Adrenal gland (tissue), 12 donors: ENCODE measurements around the gene MYT1. TPM values are rescaled to one million over a fixed set of nuclear protein-coding genes. Genes with fewer than 3 reads are reported as not detected.

Experiments used
- DNase-seq, 7 donors: peaks; one replicate each; pipeline ENCODE4 v3.0.0-alpha.2; 2019 to 2020
- H3K27ac ChIP-seq, 5 donors: fragments of 200-600 bp; sonication (generic) in 4 of 5; 1 replicate in 3 of 5; 2 replicates in 2 of 5; pipeline versions ENCODE4 v1.5.1 to v1.8.0; 2016 to 2020; ENCODE audit warnings: mild to moderate bottlenecking in 1 of 5
- H3K27me3 ChIP-seq: fragments of 200-600 bp; 2 replicates; pipeline ENCODE4 v1.8.0; 2021
- H3K36me3 ChIP-seq, 2 donors: fragments of 200-600 bp; replicated peaks in 1 of 2; 1 replicate in 1 of 2; 2 replicates in 1 of 2; pipeline versions ENCODE4 v1.5.1 to v1.8.0; 2018 to 2022
- H3K4me1 ChIP-seq, 2 donors: fragments of 200-600 bp; replicated peaks in 1 of 2; 1 replicate in 1 of 2; 2 replicates in 1 of 2; pipeline versions ENCODE4 v1.5.1 to v1.8.0; 2018 to 2021
- H3K4me3 ChIP-seq, 4 donors: fragments of 200-600 bp; sonication (generic) in 3 of 4; one replicate each; pipeline ENCODE4 v1.5.1; 2016 to 2018
- H3K9me3 ChIP-seq, 3 donors: fragments of 200-600 bp; sonication (generic) in 1 of 3; replicated peaks in 1 of 3; 1 replicate in 2 of 3; 2 replicates in 1 of 3; pipeline versions ENCODE4 v1.5.1 to v1.8.0; 2016 to 2021
- POLR2A ChIP-seq, 2 donors: fragments of 450-650 bp; IDR thresholded peaks; one replicate each; pipeline ENCODE4 v1.6.1; 2017; ENCODE audit warnings: antibody characterized with exemption in 2 of 2, mild to moderate bottlenecking in 2 of 2, moderate library complexity in 1 of 2
- WGBS, 4 donors: extraction: QIAGEN DNeasy Blood & Tissue Kit in 2 of 4; methylation state at CpG; one replicate each; pipeline versions ENCODE4 v1.1.5 to v1.1.7; 2013 to 2017; 5-methylcytosine and 5-hydroxymethylcytosine counted together
- intact Hi-C, 2 donors: fragments of 100-400 bp; cut with DNase I; formaldehyde crosslinking; loops; one replicate each; pipeline versions ENCODE4 v1.14.1 to v1.15.0; 2022 to 2023
- polyA plus RNA-seq, 3 donors: library from polyadenylated mRNA; stranded (reverse); fragments of 200-250 nt in 2 of 3; fragments of 350-450 nt in 1 of 3; fragmentation: Illumina TruSeq in 1 of 3; extraction: RNeasy Lipid Tissue Mini Kit (QIAGEN cat#74804) in 1 of 3; gene quantifications; one replicate each; pipeline ENCODE4 v1.2.3, GENCODE V29; 2013 to 2014
- total RNA-seq, 9 donors: library from RNA; depleted of rRNA in 4 of 9; stranded (reverse); fragments of >200 nt in 4 of 9; fragments of 120-200 nt in 1 of 9; fragmentation: NEBNext Ultra II Directional in 1 of 9; extraction: Animal tissue kit (Norgen Biotek cat#: 25700) in 1 of 9; gene quantifications; one replicate each; pipeline versions ENCODE4 v1.1.0 to v1.2.4, GENCODE V29; 2013 to 2023
- TF ChIP-seq, protein P1 (sequence below), 6 experiments: fragments of 450-650 bp in 4 of 6; fragments of 200-600 bp in 2 of 6; sonication (generic) in 1 of 6; IDR thresholded peaks; 1 replicate in 5 of 6; 2 replicates in 1 of 6; pipeline versions ENCODE4 v1.5.1 to v1.8.0; 2016 to 2021; ENCODE audit warnings: antibody characterized with exemption in 6 of 6, mild to moderate bottlenecking in 2 of 6, moderate library complexity in 1 of 6
- donor health status: healthy with polysubstance abuse.
- donor health status: Bipolar disorder and iron deficiency.
- donor health status: DM: yes; HTN: yes; CAD: no.
- donor health status: DM: no; HTN: no; CAD: no.
- donor health status: DM: no; HTN: no; CAD: no.
- donor health status: DM: yes; HTN: yes; CAD: no.

The MYT1 gene
- total and polyA plus RNA-seq, 12 donors: 0.61 to 8.5 (median 2.7) TPM

DNA sequence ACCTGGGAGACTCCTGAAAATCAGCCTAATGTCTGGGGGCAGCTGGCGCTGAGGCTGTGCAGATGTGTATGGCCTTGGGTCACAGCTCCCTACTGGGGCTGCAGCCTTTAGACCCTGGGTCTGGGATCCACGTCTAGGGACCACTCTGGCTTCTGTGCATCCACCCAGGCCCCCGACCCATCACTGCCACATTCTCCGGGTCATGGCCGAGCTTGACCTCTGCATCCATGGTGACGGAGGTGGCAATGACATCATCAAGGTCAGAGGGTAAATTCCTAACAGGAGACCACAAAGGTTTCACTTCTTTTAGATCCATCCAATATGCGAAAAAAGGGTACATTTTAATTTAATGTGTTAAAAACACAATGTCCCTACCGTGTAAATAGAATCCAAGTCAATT, 76.8 kb downstream of the MYT1 start:
- TF ChIP-seq POLR2A (IDR thresholded peaks at IDR 0.05): no peak
- TF ChIP-seq, protein P1, sequence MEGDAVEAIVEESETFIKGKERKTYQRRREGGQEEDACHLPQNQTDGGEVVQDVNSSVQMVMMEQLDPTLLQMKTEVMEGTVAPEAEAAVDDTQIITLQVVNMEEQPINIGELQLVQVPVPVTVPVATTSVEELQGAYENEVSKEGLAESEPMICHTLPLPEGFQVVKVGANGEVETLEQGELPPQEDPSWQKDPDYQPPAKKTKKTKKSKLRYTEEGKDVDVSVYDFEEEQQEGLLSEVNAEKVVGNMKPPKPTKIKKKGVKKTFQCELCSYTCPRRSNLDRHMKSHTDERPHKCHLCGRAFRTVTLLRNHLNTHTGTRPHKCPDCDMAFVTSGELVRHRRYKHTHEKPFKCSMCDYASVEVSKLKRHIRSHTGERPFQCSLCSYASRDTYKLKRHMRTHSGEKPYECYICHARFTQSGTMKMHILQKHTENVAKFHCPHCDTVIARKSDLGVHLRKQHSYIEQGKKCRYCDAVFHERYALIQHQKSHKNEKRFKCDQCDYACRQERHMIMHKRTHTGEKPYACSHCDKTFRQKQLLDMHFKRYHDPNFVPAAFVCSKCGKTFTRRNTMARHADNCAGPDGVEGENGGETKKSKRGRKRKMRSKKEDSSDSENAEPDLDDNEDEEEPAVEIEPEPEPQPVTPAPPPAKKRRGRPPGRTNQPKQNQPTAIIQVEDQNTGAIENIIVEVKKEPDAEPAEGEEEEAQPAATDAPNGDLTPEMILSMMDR (IDR thresholded peaks at IDR 0.05): no peak
- H3K36me3 ChIP-seq: no peaks in the 10 kb centered on the region
- H3K27ac ChIP-seq: no peak overlapping the region
- H3K4me3 ChIP-seq: no peak overlapping the region
- no peaks in the 10 kb centered on the region for H3K4me1 ChIP-seq
- H3K27me3 ChIP-seq: no peaks in the 10 kb centered on the region
- WGBS, 4 donors: 60 to 78% (median 71%) methylated on average over 3 to 8 of the region's 8 CpGs
- no peaks in the 10 kb centered on the region for H3K9me3 ChIP-seq
- peak in 1 of 7 donors; percentile 7 for DNase-seq
- intact Hi-C loops: no loop called here

DNA sequence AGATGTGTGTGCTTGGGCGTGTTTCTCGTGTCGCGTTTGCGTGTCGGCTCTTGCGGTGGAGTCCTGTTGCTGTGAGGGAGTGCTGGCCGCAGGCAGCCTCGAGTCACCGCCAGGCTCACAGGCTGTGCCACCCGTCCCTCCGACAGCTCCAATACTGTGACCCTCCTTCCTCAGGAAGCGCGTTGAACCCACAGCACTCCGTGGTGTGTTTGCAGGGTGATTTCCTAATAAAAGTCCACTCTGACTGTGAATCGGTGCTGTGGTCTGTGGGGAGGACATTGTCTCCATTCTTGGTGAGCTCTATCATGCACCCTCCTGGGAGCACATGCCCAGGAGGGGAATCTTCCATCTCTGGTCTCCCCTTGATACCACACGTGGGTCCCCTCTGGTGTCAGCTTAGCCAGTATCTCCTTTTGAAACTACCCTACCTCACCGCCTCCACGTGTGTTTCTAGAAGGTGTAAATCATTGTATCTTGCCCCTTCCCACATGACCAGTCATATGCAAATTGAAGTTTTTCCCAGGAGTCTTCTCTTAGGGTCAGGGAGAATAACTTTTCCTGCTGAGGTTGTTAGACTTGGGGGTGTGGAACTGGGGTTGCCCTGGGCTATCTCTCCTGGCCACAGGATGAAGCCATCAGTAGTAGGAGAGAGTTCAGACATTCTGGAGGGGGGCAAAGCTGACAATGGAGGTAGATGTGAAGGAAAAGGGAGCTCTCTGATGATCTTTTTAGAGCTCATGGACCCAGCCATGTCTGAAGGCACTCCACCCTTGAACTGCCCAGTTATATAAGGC, 77.9 kb downstream of the MYT1 start:
- H3K4me3 ChIP-seq: no peak overlapping the region
- DNase-seq: peak in 2 of 7 donors; percentile 4 to 6
- no peaks in the 10 kb centered on the region for H3K9me3 ChIP-seq
- no peak for TF ChIP-seq POLR2A (IDR thresholded peaks at IDR 0.05)
- TF ChIP-seq, protein P1 (IDR thresholded peaks at IDR 0.05): no peak
- WGBS, 4 donors: 87 to 89% (median 88%) methylated on average over 12 to 19 of the region's 19 CpGs
- H3K4me1 ChIP-seq: no peaks in the 10 kb centered on the region
- no peaks in the 10 kb centered on the region for H3K27me3 ChIP-seq
- no peak overlapping the region for H3K27ac ChIP-seq
- intact Hi-C loops: no loop called here
- no peaks in the 10 kb centered on the region for H3K36me3 ChIP-seq

DNA sequence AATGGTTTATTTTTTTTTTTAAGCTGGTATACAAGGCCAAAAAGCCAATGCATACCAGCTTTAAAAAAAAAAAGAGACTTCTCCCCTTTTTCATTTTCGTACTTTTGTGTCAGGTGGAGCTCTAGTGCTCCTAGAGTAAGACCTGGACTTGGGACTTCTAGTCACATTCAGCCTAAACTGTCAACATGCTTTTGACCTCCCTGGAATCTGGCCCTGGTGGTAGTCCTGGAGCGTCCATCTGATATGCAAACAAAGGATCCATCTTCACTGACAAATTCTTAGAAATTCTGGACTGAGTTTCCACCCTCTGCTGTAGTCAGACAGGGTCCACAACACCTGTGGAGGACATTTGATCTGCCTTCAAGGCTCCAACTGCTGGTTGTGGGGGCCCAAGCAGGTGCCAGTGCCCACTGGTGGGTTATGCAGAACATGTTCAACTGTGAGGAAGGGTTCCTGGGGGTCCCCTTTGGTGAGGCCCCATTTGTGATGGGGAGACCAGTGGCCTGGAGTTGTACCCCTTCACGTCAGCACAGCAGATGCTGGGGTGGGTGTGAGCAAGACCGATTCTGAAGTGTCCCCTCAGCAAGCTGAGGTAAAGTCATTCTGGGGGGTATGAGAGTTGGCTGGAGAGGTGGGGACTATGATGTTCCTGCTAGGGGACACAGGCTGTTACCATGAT, 78.7 kb downstream of the MYT1 start:
- TF ChIP-seq POLR2A (IDR thresholded peaks at IDR 0.05): no peak
- TF ChIP-seq, protein P1 (IDR thresholded peaks at IDR 0.05): no peak
- Histone ChIP-seq H3K4me3 (no peak overlapping the region), H3K36me3 (no peaks in the 10 kb centered on the region), H3K9me3 (no peaks in the 10 kb centered on the region), H3K4me1 (no peaks in the 10 kb centered on the region), H3K27me3 (no peaks in the 10 kb centered on the region), H3K27ac (no peak overlapping the region)
- intact Hi-C loops: no loop called here
- DNase-seq: peak in 3 of 7 donors; percentile 1 to 10 (median 1)
- 90 to 95% (median 92%) methylated on average over 4 of the region's 4 CpGs for WGBS, 4 donors

DNA sequence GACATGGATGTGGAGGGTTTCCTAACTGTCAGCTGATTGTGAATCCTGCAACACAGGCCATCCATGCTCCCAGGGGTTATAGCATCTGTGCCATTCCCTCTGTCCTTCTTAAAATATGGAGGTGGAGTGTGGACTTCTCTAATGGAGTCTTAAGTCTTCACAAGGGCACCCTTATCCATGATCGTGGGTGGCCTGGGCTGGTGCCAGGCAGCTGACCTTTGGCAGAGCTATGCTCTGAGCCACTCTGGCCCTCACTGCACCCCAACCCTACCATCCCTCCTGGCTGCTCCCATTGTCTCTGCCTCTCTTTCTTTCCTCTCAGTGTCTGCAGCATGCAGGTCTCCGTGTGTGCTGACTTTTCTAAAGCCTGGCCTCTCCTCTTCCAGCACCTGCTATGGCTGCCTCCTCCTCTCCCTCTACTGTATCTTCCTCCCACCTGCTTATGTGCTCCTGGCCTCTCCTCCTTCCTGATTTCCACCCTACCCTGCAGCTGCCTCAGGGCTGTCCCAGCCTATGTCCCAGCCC, 80.1 kb downstream of the MYT1 start:
- Histone ChIP-seq H3K27ac (no peak overlapping the region), H3K9me3 (no peaks in the 10 kb centered on the region), H3K36me3 (no peaks in the 10 kb centered on the region), H3K27me3 (no peaks in the 10 kb centered on the region), H3K4me3 (no peak overlapping the region), H3K4me1 (no peaks in the 10 kb centered on the region)
- peak in 4 of 7 donors; percentile 5 to 43 (median 8) for DNase-seq
- intact Hi-C loops: no loop called here
- TF ChIP-seq POLR2A (IDR thresholded peaks at IDR 0.05): no peak
- TF ChIP-seq, protein P1 (IDR thresholded peaks at IDR 0.05): no peak
- 45 to 59% (median 48%) methylated on average over 2 of the region's 2 CpGs for whole genome bisulfite sequencing, 4 donors
